Activated T-helper 1 cell treated with anti-CD3 and anti-CD28 coated beads, Interleukin-2, amount 50 U/mL, for 16 hours (primary cell): ENCODE data around the gene THY1.
"Not testable (repeated sequence)": the region's sequence is repeated elsewhere in the genome, so short reads cannot be mapped to it uniquely, and the experiment has no call there.

Source experiments
- DNase-seq, 2 donors: peaks; one replicate each; pipeline ENCODE4 v3.0.0-alpha.2; 2020; ENCODE audit warnings: low read depth in 1 of 2, low spot score in 1 of 2

Gene THY1

DNA sequence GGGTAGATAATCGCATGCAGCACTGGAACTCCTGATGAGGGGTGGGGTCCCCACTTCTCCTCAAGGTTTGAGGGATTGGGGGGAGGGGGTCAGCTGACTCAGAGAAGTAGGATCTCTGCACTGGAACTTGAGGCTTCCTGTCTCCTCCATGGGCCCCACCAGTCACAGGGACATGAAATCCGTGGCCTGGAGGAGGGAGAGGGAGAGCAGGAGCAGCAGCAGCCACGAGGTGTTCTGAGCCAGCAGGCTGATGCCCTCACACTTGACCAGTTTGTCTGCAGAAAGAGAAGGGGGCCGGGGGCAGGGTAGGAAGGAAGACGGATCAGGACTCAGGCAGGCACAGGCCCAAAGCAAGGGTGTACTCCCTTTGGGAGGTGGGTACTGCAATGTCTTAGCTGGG, 3.7 kb downstream of the THY1 start:
- DNase-seq: no peak

- no peak for DNase-seq
Measured at GRCh38 chr11:119418759-119419158, 4.2 kb downstream of the THY1 start.

- DNase-seq: no peak
Measured at GRCh38 chr11:119417726-119418540, 5.0 kb downstream of the THY1 start.

GRCh38 chr11:119416606-119417580, 6.1 kb downstream of the THY1 start:
- no peak for DNase-seq

GRCh38 chr11:119415966-119416365, 7.0 kb downstream of the THY1 start:
- DNase-seq: no peak

- DNase-seq: no peak
Measured at GRCh38 chr11:119415517-119415916, 7.5 kb downstream of the THY1 start.

DNA sequence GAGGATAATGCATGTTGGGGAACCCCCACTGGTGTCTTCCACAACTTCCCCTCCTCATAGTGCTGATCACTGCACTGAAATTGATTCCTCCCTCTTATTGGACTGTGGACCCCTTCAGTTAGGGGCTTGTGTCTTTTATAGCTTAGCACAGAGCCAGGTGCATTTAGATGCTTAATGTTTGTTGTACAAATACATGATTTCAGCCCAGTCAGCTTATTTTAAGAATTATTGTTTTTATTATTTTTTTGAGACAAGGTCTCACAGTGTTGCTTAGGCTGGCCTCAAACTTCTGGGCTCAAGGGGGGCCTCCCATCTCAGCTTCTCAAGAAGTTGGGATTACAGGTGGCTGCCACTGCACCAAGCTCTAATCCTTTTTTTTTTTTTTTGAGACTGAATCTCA, 8.2 kb downstream of the THY1 start:
- no peak for DNase-seq

DNA sequence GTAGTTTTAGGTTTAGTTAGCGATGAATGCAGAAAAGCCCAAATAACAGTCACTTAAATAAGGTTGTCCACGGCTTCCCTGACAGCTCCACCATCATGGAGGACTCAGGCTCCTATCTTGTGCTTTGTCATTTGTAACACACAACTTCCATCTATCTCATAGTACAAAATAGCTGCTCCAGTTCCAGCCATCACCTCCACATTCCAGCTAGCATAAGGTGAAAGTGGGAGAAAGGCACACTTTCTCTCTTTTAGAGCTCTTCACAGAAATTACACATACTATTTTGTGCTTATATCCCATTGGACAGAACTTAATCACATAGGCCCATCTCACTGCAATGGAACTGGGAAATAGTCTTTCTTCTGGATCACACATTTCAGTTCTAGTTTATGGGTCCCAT, 8.7 kb downstream of the THY1 start:
- DNase-seq: no peak

GRCh38 chr11:119412072-119412471, 10.9 kb downstream of the THY1 start:
- no peak for DNase-seq

DNA sequence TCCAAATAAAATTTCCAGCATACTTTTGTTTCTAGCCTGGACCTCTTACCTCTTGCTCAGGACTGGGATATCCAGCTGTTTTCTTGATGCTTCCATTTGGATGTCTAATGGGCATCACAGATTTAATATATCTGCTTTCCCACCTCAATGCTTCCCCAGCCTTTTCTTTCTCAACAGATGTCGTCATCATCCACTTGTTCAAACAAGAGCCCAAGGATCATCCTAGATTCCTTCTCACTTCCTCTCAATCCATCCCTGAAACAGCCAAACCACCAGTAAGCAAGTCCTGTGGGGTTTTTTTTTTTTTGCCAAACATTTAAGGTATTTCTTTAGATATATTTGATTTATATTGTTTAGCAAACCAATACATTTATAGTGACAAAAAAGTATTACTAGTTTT, 12.5 kb downstream of the THY1 start:
- no peak for DNase-seq

DNA sequence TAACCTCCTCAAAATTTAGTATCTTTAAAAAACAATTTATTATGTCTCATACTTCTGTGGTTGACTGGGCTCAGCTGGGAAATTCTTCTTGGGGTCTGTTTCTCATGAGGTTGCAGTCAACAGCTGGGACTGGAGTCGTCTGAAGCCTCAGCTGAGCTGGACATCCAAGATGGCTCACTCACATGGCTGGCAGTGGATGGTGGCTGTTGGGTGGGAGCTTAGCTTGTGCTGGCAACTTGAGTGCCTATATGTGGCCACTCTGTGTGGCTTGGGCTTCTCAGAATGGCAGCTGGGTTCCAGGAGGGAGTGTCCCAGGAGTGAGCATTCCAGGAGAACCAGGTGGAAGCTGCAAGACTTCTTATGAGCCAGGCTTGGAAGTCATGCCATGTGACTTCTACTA, 13.2 kb downstream of the THY1 start:
- no peak for DNase-seq

DNA sequence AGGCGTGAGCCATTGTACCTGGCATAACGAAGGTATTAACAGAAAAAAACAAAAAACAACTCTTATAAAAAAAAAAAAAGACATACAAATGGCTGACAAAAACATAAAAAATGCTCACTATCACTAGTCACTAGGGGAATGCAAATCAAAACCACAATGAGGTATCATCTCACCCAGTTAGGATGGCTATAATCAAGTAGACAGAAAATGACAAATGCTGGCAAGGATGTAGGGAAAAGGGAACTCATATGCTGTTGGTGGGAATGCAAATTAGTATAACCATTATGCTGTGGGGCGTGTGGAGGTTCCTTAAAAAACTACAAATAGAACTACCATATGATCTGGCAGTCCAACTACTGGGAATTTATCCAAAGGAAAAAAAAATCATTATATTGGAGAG, 17.0 kb downstream of the THY1 start:
- DNase-seq: no peak

GRCh38 chr11:119405448-119405847, 17.5 kb downstream of the THY1 start:
- DNase-seq: not testable (repeated sequence)

DNA sequence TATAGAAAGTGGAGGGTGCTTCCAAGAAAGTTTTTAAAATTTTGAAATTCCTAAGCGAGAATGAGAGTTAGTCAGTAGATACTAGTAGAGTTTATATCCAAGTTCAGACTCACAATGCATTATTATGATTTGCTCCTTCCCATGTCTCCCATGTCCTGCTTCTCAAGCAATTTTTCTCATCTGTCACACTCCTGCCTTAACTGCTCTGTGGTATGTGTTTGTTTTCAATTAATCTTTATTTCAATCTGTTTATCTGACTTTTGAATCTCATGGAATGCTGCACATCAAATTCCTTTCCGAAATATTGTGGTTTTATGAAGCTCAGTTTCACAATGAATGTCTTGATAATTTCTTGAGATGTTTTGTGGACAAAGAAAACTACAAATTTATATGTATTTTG, 18.1 kb downstream of the THY1 start:
- no peak for DNase-seq

DNA sequence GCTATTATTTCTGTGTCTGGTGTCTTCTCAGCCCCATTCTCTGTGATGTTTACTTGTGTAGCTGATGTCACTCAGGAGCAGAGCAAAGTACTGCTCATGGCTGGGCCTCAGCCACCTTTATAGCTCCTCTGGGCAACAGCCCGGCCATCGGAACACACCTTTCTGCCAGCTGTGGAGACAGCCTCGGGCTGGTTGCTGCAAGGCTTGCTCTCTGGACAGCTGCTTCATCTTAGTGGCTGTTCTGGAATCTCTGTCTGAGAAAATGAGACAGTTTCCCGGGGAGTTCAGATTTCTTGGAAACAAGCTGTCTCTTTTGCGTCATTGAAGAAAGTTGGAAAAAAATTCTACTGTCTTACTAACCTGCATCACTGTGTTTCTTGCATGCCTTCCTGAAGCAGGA, 20.0 kb downstream of the THY1 start:
- no peak for DNase-seq

GRCh38 chr11:119402470-119402869, 20.5 kb downstream of the THY1 start:
- DNase-seq: no peak

DNA sequence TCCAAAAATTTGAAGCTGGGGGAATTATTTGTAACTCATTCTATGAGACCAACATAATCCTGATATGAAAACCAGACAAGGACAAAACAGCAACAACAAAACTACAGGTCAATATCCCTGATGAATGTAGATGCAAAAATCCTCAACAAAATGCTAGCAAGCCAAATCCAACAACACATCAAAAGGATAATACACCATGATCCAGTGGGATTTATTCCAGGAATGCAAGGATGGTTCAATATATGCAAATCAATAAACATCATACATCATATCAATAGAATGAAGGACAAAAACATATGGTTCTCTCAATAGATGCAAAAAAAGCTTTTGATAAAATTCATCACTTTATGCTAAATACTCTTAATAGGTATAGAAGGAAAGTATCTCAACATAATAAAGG, 22.1 kb downstream of the THY1 start:
- DNase-seq: no peak

GRCh38 chr11:119397740-119398139, 25.2 kb downstream of the THY1 start:
- no peak for DNase-seq

DNA sequence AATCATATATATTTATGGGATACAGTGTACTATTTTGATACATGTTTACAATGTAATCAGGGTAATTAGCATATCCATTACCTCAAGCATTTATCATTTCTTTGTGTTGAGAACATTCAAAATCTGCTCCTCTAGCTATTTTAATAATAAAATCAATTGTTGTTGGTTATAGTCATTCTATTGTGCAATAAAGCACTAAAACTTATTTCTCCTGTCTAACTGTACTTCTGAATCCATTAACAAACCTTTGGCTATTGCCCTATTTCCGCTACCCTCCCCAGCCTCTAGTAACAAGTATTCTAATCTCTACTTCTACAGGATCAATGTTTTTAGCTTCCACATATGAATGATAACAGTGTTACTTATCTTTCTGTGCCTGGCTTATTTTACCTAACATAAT, 26.1 kb downstream of the THY1 start:
- DNase-seq: no peak

DNA sequence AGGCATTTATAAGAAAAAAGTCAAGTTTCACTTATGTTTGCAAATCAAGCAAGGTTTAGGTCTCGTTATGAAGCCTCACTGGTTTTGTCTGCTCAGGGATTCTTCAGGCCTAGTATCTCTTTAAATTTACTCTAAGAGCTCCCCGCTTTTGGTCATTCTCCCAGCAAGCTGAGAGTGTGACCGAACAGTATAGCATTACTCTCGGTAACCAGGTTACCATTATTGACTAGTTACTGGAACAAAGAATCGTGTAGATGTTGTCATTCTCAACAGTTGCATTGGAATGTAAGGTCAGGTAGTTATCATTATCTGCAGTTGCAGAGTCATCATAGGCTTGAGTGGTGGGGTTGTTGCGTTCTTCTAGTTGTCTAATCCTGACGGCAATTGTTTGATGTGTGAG, 31.7 kb downstream of the THY1 start:
- no peak for DNase-seq

DNA sequence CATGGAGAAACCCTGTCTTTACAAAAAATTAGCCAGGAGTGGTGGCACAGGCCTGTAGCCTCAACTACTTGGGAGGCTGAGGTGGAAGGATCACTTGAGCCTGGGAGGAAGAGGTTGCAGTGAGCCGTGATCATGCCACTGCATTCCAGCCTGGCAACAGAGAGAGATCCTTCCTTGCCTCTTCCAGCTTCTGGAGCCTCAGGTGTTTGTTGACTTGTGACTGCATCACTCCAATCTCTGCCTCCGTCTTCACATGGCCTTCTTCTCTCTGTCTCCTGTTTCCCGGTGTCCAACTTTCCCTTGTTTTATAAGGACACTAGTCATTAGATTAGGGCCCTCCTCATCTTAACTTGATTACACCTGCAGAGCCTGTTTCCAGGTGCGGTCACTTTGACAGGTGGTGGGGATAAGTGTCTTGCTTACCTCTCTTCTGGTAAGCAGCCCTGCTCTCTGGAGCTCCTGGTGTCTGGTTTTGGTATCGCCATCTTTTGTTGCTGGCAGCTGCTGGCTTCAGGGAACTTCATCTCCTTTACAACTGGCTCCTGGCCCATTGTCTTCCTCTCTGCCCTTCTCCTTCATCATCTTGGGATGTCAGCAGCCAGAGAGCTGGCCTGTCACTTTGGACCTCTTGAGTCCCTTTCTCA, 33.2 kb downstream of the THY1 start:
- DNase-seq: no peak

- no peak for DNase-seq
Measured at GRCh38 chr11:119388103-119388502, 34.9 kb downstream of the THY1 start.
